Activated CD4-positive, alpha-beta memory T cell treated with anti-CD3 and anti-CD28 coated beads for 36 hours (primary cell): ENCODE measurements around the gene MKRN2. TPM values are rescaled to one million over a fixed set of nuclear protein-coding genes. Genes with fewer than 3 reads are reported as not detected.
A peak's percentile ranks its signal among the peaks of the same experiment; 100 is the strongest.

Source experiments
- CTCF ChIA-PET: fragments of 350-600 bp; sonication (Branson Sonifier 250); formaldehyde crosslinking; loops from one replicate; lab custom pipeline; 2021; ENCODE audit warnings: antibody characterized with exemption, inconsistent platforms; lab: Charles Lee
- POLR2A ChIA-PET: fragments of 350-600 bp; sonication (Branson Sonifier 250); formaldehyde crosslinking; loops from one replicate; lab custom pipeline; 2021; ENCODE audit warnings: antibody characterized with exemption; lab: Charles Lee
- DNase-seq: peaks from one replicate; pipeline ENCODE4 v3.0.0-alpha.2; 2020
- H3K27ac Mint-ChIP-seq: one replicate; pipeline ENCODE4 v1.8.0; 2021; ENCODE audit warnings: mixed read lengths
- H3K27me3 Mint-ChIP-seq: one replicate; pipeline ENCODE4 v1.8.0; 2021; ENCODE audit warnings: mixed read lengths
- H3K36me3 Mint-ChIP-seq: one replicate; pipeline ENCODE4 v1.8.0; 2021; ENCODE audit warnings: mixed read lengths
- H3K4me1 Mint-ChIP-seq: one replicate; pipeline ENCODE4 v1.8.0; 2021; ENCODE audit warnings: low read depth, mixed read lengths
- H3K4me3 Mint-ChIP-seq: one replicate; pipeline ENCODE4 v1.8.0; 2021; ENCODE audit warnings: mild to moderate bottlenecking, mixed read lengths
- H3K9me3 Mint-ChIP-seq: one replicate; pipeline ENCODE4 v1.8.0; 2021; ENCODE audit warnings: mixed read lengths
- intact Hi-C: fragments of 100-400 bp; cut with micrococcal nuclease; formaldehyde crosslinking; loops from one replicate; pipeline ENCODE4 v1.15.1; 2023
- total RNA-seq, 2 experiments: library from RNA; stranded (reverse); gene quantifications; one replicate each; pipeline ENCODE4 v1.2.3, GENCODE V29; 2021

The MKRN2 gene
- total RNA-seq, 2 experiments from 2014 or later, result 28.5 to 30.1 TPM

GRCh38 chr3:12591456-12591855 lies 34.6 kb downstream of the MKRN2 start:
- Mint-ChIP-seq H3K27ac (peak overlapping the region; percentile 49), H3K9me3 (no peaks in the 10 kb centered on the region), H3K4me3 (no peak overlapping the region), H3K27me3 (no peaks in the 10 kb centered on the region), H3K36me3 (peaks cover 43% of the 10 kb centered on the region), H3K4me1 (no peaks in the 10 kb centered on the region)
- DNase-seq, result no peak
- intact Hi-C loops, result no loop called here
- ChIA-PET POLR2A (no interaction called here), CTCF (no interaction called here)

- no peak overlapping the region for H3K27ac Mint-ChIP-seq
- no peaks in the 10 kb centered on the region for H3K4me1 Mint-ChIP-seq
- ChIA-PET CTCF (no interaction called here), POLR2A (no interaction called here)
- peaks cover 46% of the 10 kb centered on the region for H3K36me3 Mint-ChIP-seq
- no peaks in the 10 kb centered on the region for H3K9me3 Mint-ChIP-seq
- H3K4me3 Mint-ChIP-seq, result no peak overlapping the region
- no peak for DNase-seq
- no peaks in the 10 kb centered on the region for H3K27me3 Mint-ChIP-seq
- intact Hi-C loops, result no loop called here
These were observed 35.3 kb downstream of the MKRN2 start for GRCh38 chr3:12591997-12592715.

- Mint-ChIP-seq H3K9me3 (no peaks in the 10 kb centered on the region), H3K4me3 (no peak overlapping the region), H3K27me3 (no peaks in the 10 kb centered on the region), H3K36me3 (peaks cover 46% of the 10 kb centered on the region), H3K27ac (no peak overlapping the region), H3K4me1 (no peaks in the 10 kb centered on the region)
- CTCF ChIA-PET, result no interaction called here
- no peak for DNase-seq
- POLR2A ChIA-PET, result interaction anchor here (1.2 kb wide), 1 partner anchor 9 kb away, joined by 4 read pairs; no protein-coding TSS in a partner anchor
- intact Hi-C loops, result no loop called here
These were observed 36.6 kb downstream of the MKRN2 start for GRCh38 chr3:12593473-12593872.

- Mint-ChIP-seq H3K4me3 (no peak overlapping the region), H3K36me3 (peaks cover 45% of the 10 kb centered on the region), H3K9me3 (no peaks in the 10 kb centered on the region), H3K27ac (no peak overlapping the region), H3K27me3 (no peaks in the 10 kb centered on the region), H3K4me1 (peaks cover 3% of the 10 kb centered on the region)
- CTCF ChIA-PET, result no interaction called here
- intact Hi-C loops, result no loop called here
- no peak for DNase-seq
- POLR2A ChIA-PET, result interaction anchor here (1.0 kb wide), 1 partner anchor 14 kb away, joined by 3 read pairs; no protein-coding TSS in a partner anchor
These were observed 42.0 kb downstream of the MKRN2 start for GRCh38 chr3:12598890-12599289.

- Mint-ChIP-seq H3K9me3 (no peaks in the 10 kb centered on the region), H3K4me1 (peaks cover 5% of the 10 kb centered on the region), H3K4me3 (no peak overlapping the region), H3K27me3 (no peaks in the 10 kb centered on the region), H3K27ac (no peak overlapping the region), H3K36me3 (peaks cover 47% of the 10 kb centered on the region)
- CTCF ChIA-PET, result interaction anchor here (1.2 kb wide), 1 partner anchor 63 kb away, joined by 3 read pairs; the partner anchor contains the start of gene RAF1
- POLR2A ChIA-PET, result no interaction called here
- no peak for DNase-seq
- intact Hi-C loops, result no loop called here
These were observed 44.2 kb downstream of the MKRN2 start for GRCh38 chr3:12601072-12601471.

GRCh38 chr3:12603969-12604368 lies 47.1 kb downstream of the MKRN2 start:
- POLR2A ChIA-PET, result no interaction called here
- CTCF ChIA-PET, result no interaction called here
- H3K4me1 Mint-ChIP-seq, result peaks cover 25% of the 10 kb centered on the region
- peaks cover 54% of the 10 kb centered on the region for H3K36me3 Mint-ChIP-seq
- H3K27me3 Mint-ChIP-seq, result no peaks in the 10 kb centered on the region
- intact Hi-C loops, result no loop called here
- H3K4me3 Mint-ChIP-seq, result no peak overlapping the region
- DNase-seq, result no peak
- no peaks in the 10 kb centered on the region for H3K9me3 Mint-ChIP-seq
- no peak overlapping the region for H3K27ac Mint-ChIP-seq

- ChIA-PET POLR2A (interaction anchor here (2.5 kb wide), 1 partner anchor 55 kb away, joined by 16 read pairs; the partner anchor contains the start of gene RAF1), CTCF (interaction anchor here (0.7 kb wide), 1 partner anchor 62 kb away, joined by 3 read pairs; no protein-coding TSS in a partner anchor)
- H3K4me3 Mint-ChIP-seq, result no peak overlapping the region
- no peaks in the 10 kb centered on the region for H3K9me3 Mint-ChIP-seq
- peaks cover 44% of the 10 kb centered on the region for H3K36me3 Mint-ChIP-seq
- no peak for DNase-seq
- peaks cover 31% of the 10 kb centered on the region for H3K4me1 Mint-ChIP-seq
- intact Hi-C loops, result loop anchor here (2.0 kb wide), 2 partner anchors 16 to 112 kb away; no protein-coding TSS in a partner anchor
- H3K27me3 Mint-ChIP-seq, result no peaks in the 10 kb centered on the region
- peak overlapping the region; percentile 38 for H3K27ac Mint-ChIP-seq
These were observed 51.5 kb downstream of the MKRN2 start for GRCh38 chr3:12608376-12608775.

- H3K36me3 Mint-ChIP-seq, result peaks cover 35% of the 10 kb centered on the region
- no peak for DNase-seq
- no peaks in the 10 kb centered on the region for H3K9me3 Mint-ChIP-seq
- CTCF ChIA-PET, result no interaction called here
- no peaks in the 10 kb centered on the region for H3K27me3 Mint-ChIP-seq
- POLR2A ChIA-PET, result no interaction called here
- H3K4me3 Mint-ChIP-seq, result no peak overlapping the region
- peaks cover 46% of the 10 kb centered on the region for H3K4me1 Mint-ChIP-seq
- H3K27ac Mint-ChIP-seq, result no peak overlapping the region
- intact Hi-C loops, result no loop called here
These were observed 54.2 kb downstream of the MKRN2 start for GRCh38 chr3:12611117-12611516.

GRCh38 chr3:12612514-12613226 lies 55.8 kb downstream of the MKRN2 start:
- DNase-seq, result no peak
- intact Hi-C loops, result no loop called here
- Mint-ChIP-seq H3K27ac (no peak overlapping the region), H3K27me3 (no peaks in the 10 kb centered on the region), H3K4me3 (no peak overlapping the region), H3K4me1 (peaks cover 40% of the 10 kb centered on the region), H3K36me3 (peaks cover 28% of the 10 kb centered on the region), H3K9me3 (no peaks in the 10 kb centered on the region)
- ChIA-PET CTCF (no interaction called here), POLR2A (no interaction called here)

GRCh38 chr3:12613250-12613649 lies 56.4 kb downstream of the MKRN2 start:
- ChIA-PET POLR2A (no interaction called here), CTCF (no interaction called here)
- Mint-ChIP-seq H3K9me3 (no peaks in the 10 kb centered on the region), H3K4me1 (peaks cover 36% of the 10 kb centered on the region), H3K36me3 (peaks cover 27% of the 10 kb centered on the region), H3K4me3 (no peak overlapping the region), H3K27me3 (no peaks in the 10 kb centered on the region), H3K27ac (no peak overlapping the region)
- intact Hi-C loops, result no loop called here
- DNase-seq, result no peak

GRCh38 chr3:12615266-12615665 lies 58.4 kb downstream of the MKRN2 start:
- no peak for DNase-seq
- intact Hi-C loops, result no loop called here
- Mint-ChIP-seq H3K27me3 (no peaks in the 10 kb centered on the region), H3K4me3 (no peak overlapping the region), H3K36me3 (peaks cover 23% of the 10 kb centered on the region), H3K27ac (no peak overlapping the region), H3K4me1 (peaks cover 29% of the 10 kb centered on the region), H3K9me3 (no peaks in the 10 kb centered on the region)
- ChIA-PET POLR2A (interaction anchor here (1.1 kb wide), 1 partner anchor 47 kb away, joined by 4 read pairs; no protein-coding TSS in a partner anchor), CTCF (interaction anchor here (1.4 to 1.5 kb wide), 2 partner anchors 9 to 26 kb away, joined by 3 read pairs; no protein-coding TSS in a partner anchor)

- CTCF ChIA-PET, result interaction anchor here (0.8 kb wide), 1 partner anchor 88 kb away, joined by 3 read pairs; no protein-coding TSS in a partner anchor
- H3K9me3 Mint-ChIP-seq, result no peaks in the 10 kb centered on the region
- no peak for DNase-seq
These were observed 61.5 kb downstream of the MKRN2 start for GRCh38 chr3:12618426-12618825.

More at GRCh38 chr3:12618426-12618825, 61.5 kb downstream of the MKRN2 start:
- Mint-ChIP-seq H3K36me3 (peaks cover 17% of the 10 kb centered on the region), H3K4me3 (no peak overlapping the region), H3K27ac (no peak overlapping the region), H3K27me3 (no peaks in the 10 kb centered on the region), H3K4me1 (peaks cover 40% of the 10 kb centered on the region)
- POLR2A ChIA-PET, result no interaction called here
- intact Hi-C loops, result no loop called here
